Psoas muscle (tissue), 8 donors: ENCODE results near the gene SLC25A51. TPM values are rescaled to one million over a fixed set of nuclear protein-coding genes. Genes with fewer than 3 reads are reported as not detected.
A peak's percentile ranks its signal among the peaks of the same experiment; 100 is the strongest.

Experiments
- ATAC-seq, 4 donors: fragments of 200-7000 bp; cut with Tn5 transposase; one replicate each; pipeline ENCODE4 v1.9.1; 2020; ENCODE audit warnings: moderate library complexity in 3 of 4, mild to moderate bottlenecking in 2 of 4
- DNase-seq, 2 donors: peaks; one replicate each; pipeline ENCODE4 v3.0.0-alpha.2; 2020
- H3K27ac ChIP-seq: fragments of 200-600 bp; one replicate; pipeline ENCODE4 v1.8.0; 2022
- H3K27me3 ChIP-seq, 3 donors: fragments of 200-600 bp in 1 of 3; one replicate each; pipeline versions ENCODE4 v1.6.1 to v1.8.0; 2013 to 2022; ENCODE audit warnings: low read length in 2 of 3, mild to moderate bottlenecking in 2 of 3, moderate library complexity in 1 of 3; ENCODE audit not compliant: insufficient read depth in 3 of 3
- H3K36me3 ChIP-seq, 2 donors: fragments of 200-600 bp in 1 of 2; one replicate each; pipeline versions ENCODE4 v1.6.1 to v1.8.0; 2013 to 2022; ENCODE audit warnings: low read depth in 1 of 2, mild to moderate bottlenecking in 1 of 2, moderate library complexity in 1 of 2; ENCODE audit not compliant: insufficient read depth in 1 of 2
- H3K4me1 ChIP-seq: fragments of 200-600 bp; one replicate; pipeline ENCODE4 v1.8.0; 2022
- H3K4me3 ChIP-seq: fragments of 200-600 bp; one replicate; pipeline ENCODE4 v1.8.0; 2022; ENCODE audit warnings: mild to moderate bottlenecking
- H3K9me3 ChIP-seq: fragments of 200-600 bp; one replicate; pipeline ENCODE4 v1.8.0; 2022
- CTCF ChIP-seq: fragments of 200-600 bp; IDR thresholded peaks from one replicate; pipeline ENCODE4 v1.8.0; 2022; ENCODE audit warnings: antibody characterized with exemption
- WGBS, 3 donors: extraction: QIAGEN DNeasy Blood & Tissue Kit; methylation state at CpG; one replicate each; pipeline versions ENCODE4 v1.1.6 to v1.1.7; 2013; 5-methylcytosine and 5-hydroxymethylcytosine counted together
- intact Hi-C, 2 donors: fragments of 100-400 bp; cut with DNase I; formaldehyde crosslinking; loops; one replicate each; pipeline versions ENCODE4 v1.11.0 to v1.14.2; 2022
- polyA plus RNA-seq, 3 donors: library from polyadenylated mRNA; stranded (reverse); fragments of 200-250 nt; gene quantifications; one replicate each; pipeline ENCODE4 v1.2.3, GENCODE V29; 2013
- total RNA-seq, 4 donors: library from RNA; stranded (reverse); fragmentation: NEBNext Ultra II Directional in 2 of 4; extraction: Animal tissue kit (Norgen Biotek cat#: 25700) in 2 of 4; gene quantifications; one replicate each; pipeline versions ENCODE4 v1.2.1 to v1.2.4, GENCODE V29; 2021 to 2023
- donor health status: healthy with polysubstance abuse.
- donor health status: DM: no; HTN: no; CAD: no; lungs with moderate emphysema.
- donor health status: Bipolar disorder and iron deficiency.
- donor health status: healthy.
- donor health status: DM: yes; HTN: yes; CAD: no.
- donor health status: DM: no; HTN: no; CAD: no.
- donor health status: DM: no; HTN: no; CAD: no.
- donor health status: DM: yes; HTN: yes; CAD: no.

The SLC25A51 gene
- total and polyA plus RNA-seq, 7 donors, result 8.4 to 25.3 (median 18.4) TPM

GRCh38 chr9:37905131-37905505, 1.2 kb upstream of the SLC25A51 start:
- ATAC-seq (no peak), DNase-seq (no peak)
- 64 to 78% (median 67%) methylated on average over 10 of the region's 10 CpGs for WGBS, 3 donors
- Histone ChIP-seq H3K4me1 (peaks cover 21% of the 10 kb centered on the region), H3K36me3 (no peaks in the 10 kb centered on the region), H3K27ac (no peak overlapping the region), H3K27me3 (no peaks in the 10 kb centered on the region), H3K4me3 (peak overlapping the region; percentile 96), H3K9me3 (no peaks in the 10 kb centered on the region)
- intact Hi-C loops, result loop anchor here in 1 of 2 donors (10.0 kb wide), 2 partner anchors 310 to 490 kb away; partner anchors contain the start of genes ALDH1B1 and TOMM5
- TF ChIP-seq CTCF, result no peak

- DNase-seq (no peak), ATAC-seq (peak in 2 of 4 donors; percentile 4 to 16)
- H3K4me1 ChIP-seq, result peaks cover 21% of the 10 kb centered on the region
- H3K4me3 ChIP-seq, result peak overlapping the region; percentile 96
- peaks cover 0 to 2% of the 10 kb centered on the region in 2 donors for H3K36me3 ChIP-seq
- H3K9me3 ChIP-seq, result no peaks in the 10 kb centered on the region
- TF ChIP-seq CTCF, result no peak
- 22 to 26% (median 24%) methylated on average over 36 of the region's 36 CpGs for WGBS, 3 donors
- intact Hi-C loops, result loop anchor here in 1 of 2 donors (10.0 kb wide), 2 partner anchors 310 to 490 kb away; partner anchors contain the start of genes ALDH1B1 and TOMM5
- peak overlapping the region; percentile 78 for H3K27ac ChIP-seq
- no peaks in the 10 kb centered on the region for H3K27me3 ChIP-seq
Observed at GRCh38 chr9:37904445-37905130, 661 bp upstream of the SLC25A51 start.

GRCh38 chr9:37902796-37903646, 906 bp downstream of the SLC25A51 start:
- H3K9me3 ChIP-seq, result no peaks in the 10 kb centered on the region
- DNase-seq (no peak), ATAC-seq (peak in 1 of 4 donors; percentile 1)
- 7 to 9% (median 8%) methylated on average over 17 of the region's 17 CpGs for WGBS, 3 donors
- no peaks in the 10 kb centered on the region for H3K27me3 ChIP-seq
- no peak for TF ChIP-seq CTCF
- H3K4me3 ChIP-seq, result peak overlapping the region; percentile 96
- peak overlapping the region; percentile 78 for H3K27ac ChIP-seq
- peaks cover 21% of the 10 kb centered on the region for H3K4me1 ChIP-seq
- H3K36me3 ChIP-seq, result peaks cover 0 to 17% of the 10 kb centered on the region in 2 donors
- intact Hi-C loops, result loop anchor here in 1 of 2 donors (10.0 kb wide), 2 partner anchors 308 to 492 kb away; partner anchors contain the start of genes ALDH1B1 and TOMM5

GRCh38 chr9:37902131-37902530, 1.8 kb downstream of the SLC25A51 start:
- H3K4me3 ChIP-seq, result peak overlapping the region; percentile 96
- no peaks in the 10 kb centered on the region for H3K27me3 ChIP-seq
- DNase-seq (no peak), ATAC-seq (no peak)
- H3K36me3 ChIP-seq, result peaks cover 0 to 26% of the 10 kb centered on the region in 2 donors
- H3K4me1 ChIP-seq, result peaks cover 21% of the 10 kb centered on the region
- no peak for TF ChIP-seq CTCF
- intact Hi-C loops, result loop anchor here in 1 of 2 donors (10.0 kb wide), 2 partner anchors 307 to 493 kb away; partner anchors contain the start of genes ALDH1B1 and TOMM5
- H3K9me3 ChIP-seq, result no peaks in the 10 kb centered on the region
- no peak overlapping the region for H3K27ac ChIP-seq
